Activated T-cell treated with anti-CD3 and anti-CD28 coated beads, Interleukin-2, amount 50 U/mL, for 24 hours (primary cell): ENCODE data around the gene GINS1.

Experiments used
- DNase-seq: peaks from one replicate; pipeline ENCODE4 v3.0.0-alpha.2; 2020
- H3K27ac Mint-ChIP-seq: 2 replicates; pipeline ENCODE4 v1.8.0; 2020; ENCODE audit warnings: mild to moderate bottlenecking, mixed read lengths
- H3K27me3 Mint-ChIP-seq: 2 replicates; pipeline ENCODE4 v1.8.0; 2020; ENCODE audit warnings: mixed read lengths
- H3K36me3 Mint-ChIP-seq: 2 replicates; pipeline ENCODE4 v1.8.0; 2020; ENCODE audit warnings: low read depth, mixed read lengths
- H3K4me1 Mint-ChIP-seq: 2 replicates; pipeline ENCODE4 v1.8.0; 2020; ENCODE audit warnings: low read depth, mixed read lengths
- H3K4me3 Mint-ChIP-seq: 2 replicates; pipeline ENCODE4 v1.8.0; 2020; ENCODE audit warnings: mild to moderate bottlenecking, moderate library complexity, mixed read lengths
- H3K9me3 Mint-ChIP-seq: 2 replicates; pipeline ENCODE4 v1.8.0; 2020; ENCODE audit warnings: mixed read lengths

The GINS1 gene

GRCh38 chr20:25378189-25378883 is 29.1 kb upstream of the GINS1 start:
- no peaks in the 10 kb centered on the region for H3K27me3 Mint-ChIP-seq
- peaks cover 18% of the 10 kb centered on the region for H3K4me1 Mint-ChIP-seq
- no peak overlapping the region for H3K4me3 Mint-ChIP-seq
- no peak overlapping the region for H3K27ac Mint-ChIP-seq
- H3K36me3 Mint-ChIP-seq, result peaks cover 39% of the 10 kb centered on the region
- no peak for DNase-seq
- no peaks in the 10 kb centered on the region for H3K9me3 Mint-ChIP-seq

GRCh38 chr20:25378884-25379733 is 28.4 kb upstream of the GINS1 start:
- Mint-ChIP-seq H3K27me3 (no peaks in the 10 kb centered on the region), H3K36me3 (peaks cover 33% of the 10 kb centered on the region), H3K9me3 (no peaks in the 10 kb centered on the region), H3K4me3 (no peak overlapping the region), H3K27ac (no peak overlapping the region), H3K4me1 (peaks cover 16% of the 10 kb centered on the region)
- no peak for DNase-seq

GRCh38 chr20:25380945-25381614 is 26.4 kb upstream of the GINS1 start:
- H3K4me1 Mint-ChIP-seq, result peaks cover 12% of the 10 kb centered on the region
- peaks cover 26% of the 10 kb centered on the region for H3K36me3 Mint-ChIP-seq
- no peaks in the 10 kb centered on the region for H3K27me3 Mint-ChIP-seq
- no peak overlapping the region for H3K27ac Mint-ChIP-seq
- DNase-seq, result no peak
- H3K9me3 Mint-ChIP-seq, result no peaks in the 10 kb centered on the region
- no peak overlapping the region for H3K4me3 Mint-ChIP-seq

GRCh38 chr20:25382704-25383370 is 24.6 kb upstream of the GINS1 start:
- Mint-ChIP-seq H3K27ac (no peak overlapping the region), H3K36me3 (peaks cover 29% of the 10 kb centered on the region), H3K27me3 (no peaks in the 10 kb centered on the region), H3K9me3 (no peaks in the 10 kb centered on the region), H3K4me1 (peaks cover 15% of the 10 kb centered on the region), H3K4me3 (no peak overlapping the region)
- no peak for DNase-seq

GRCh38 chr20:25389401-25389857 is 18.0 kb upstream of the GINS1 start:
- no peaks in the 10 kb centered on the region for H3K9me3 Mint-ChIP-seq
- H3K36me3 Mint-ChIP-seq, result peaks cover 17% of the 10 kb centered on the region
- H3K27ac Mint-ChIP-seq, result peak overlapping the region; percentile 76
- DNase-seq, result no peak
- peaks cover 19% of the 10 kb centered on the region for H3K4me1 Mint-ChIP-seq
- no peaks in the 10 kb centered on the region for H3K27me3 Mint-ChIP-seq
- peak overlapping the region; percentile 83 for H3K4me3 Mint-ChIP-seq

GRCh38 chr20:25389858-25390537 is 17.5 kb upstream of the GINS1 start:
- DNase-seq, result peak; percentile 58
- Mint-ChIP-seq H3K4me3 (peak overlapping the region; percentile 83), H3K27ac (peak overlapping the region; percentile 76), H3K4me1 (peaks cover 19% of the 10 kb centered on the region), H3K36me3 (peaks cover 14% of the 10 kb centered on the region), H3K9me3 (no peaks in the 10 kb centered on the region), H3K27me3 (no peaks in the 10 kb centered on the region)

GRCh38 chr20:25390538-25391528 is 16.6 kb upstream of the GINS1 start, which contains the start of gene ABHD12:
Gene ABHD12 (minus strand): TSS chr20:25390835. CDS start chr20:25390703, 132 bp downstream.
- peak within 1 kb of the TSS; percentile 87 for H3K4me3 Mint-ChIP-seq
- peaks cover 14% of the 10 kb centered on the region for H3K36me3 Mint-ChIP-seq
- no peaks in the 10 kb centered on the region for H3K9me3 Mint-ChIP-seq
- no peaks in the 10 kb centered on the region for H3K27me3 Mint-ChIP-seq
- peak; percentile 95 for DNase-seq
- H3K4me1 Mint-ChIP-seq, result peaks cover 19% of the 10 kb centered on the region
- peak within 1 kb of the TSS; percentile 92 for H3K27ac Mint-ChIP-seq

GRCh38 chr20:25394276-25394675 is 13.2 kb upstream of the GINS1 start:
- no peak overlapping the region for H3K4me3 Mint-ChIP-seq
- peaks cover 2% of the 10 kb centered on the region for H3K36me3 Mint-ChIP-seq
- H3K4me1 Mint-ChIP-seq, result peaks cover 8% of the 10 kb centered on the region
- H3K27me3 Mint-ChIP-seq, result no peaks in the 10 kb centered on the region
- DNase-seq, result no peak
- no peak overlapping the region for H3K27ac Mint-ChIP-seq
- no peaks in the 10 kb centered on the region for H3K9me3 Mint-ChIP-seq

GRCh38 chr20:25394996-25395395 is 12.5 kb upstream of the GINS1 start:
- H3K4me3 Mint-ChIP-seq, result no peak overlapping the region
- peaks cover 4% of the 10 kb centered on the region for H3K4me1 Mint-ChIP-seq
- no peaks in the 10 kb centered on the region for H3K36me3 Mint-ChIP-seq
- H3K27me3 Mint-ChIP-seq, result no peaks in the 10 kb centered on the region
- no peaks in the 10 kb centered on the region for H3K9me3 Mint-ChIP-seq
- no peak overlapping the region for H3K27ac Mint-ChIP-seq
- DNase-seq, result no peak

- Mint-ChIP-seq H3K27me3 (no peaks in the 10 kb centered on the region), H3K4me1 (no peaks in the 10 kb centered on the region), H3K36me3 (no peaks in the 10 kb centered on the region), H3K4me3 (no peak overlapping the region), H3K27ac (no peak overlapping the region), H3K9me3 (no peaks in the 10 kb centered on the region)
- no peak for DNase-seq
Observed at GRCh38 chr20:25397096-25397495, 10.4 kb upstream of the GINS1 start.

GRCh38 chr20:25397821-25398220 is 9.7 kb upstream of the GINS1 start:
- Mint-ChIP-seq H3K4me1 (no peaks in the 10 kb centered on the region), H3K36me3 (no peaks in the 10 kb centered on the region), H3K27ac (no peak overlapping the region), H3K9me3 (peaks cover 5% of the 10 kb centered on the region), H3K4me3 (no peak overlapping the region), H3K27me3 (no peaks in the 10 kb centered on the region)
- no peak for DNase-seq

GRCh38 chr20:25398376-25399036 is 9.0 kb upstream of the GINS1 start:
- Mint-ChIP-seq H3K4me1 (no peaks in the 10 kb centered on the region), H3K9me3 (peaks cover 9% of the 10 kb centered on the region), H3K27ac (no peak overlapping the region), H3K4me3 (no peak overlapping the region), H3K36me3 (no peaks in the 10 kb centered on the region), H3K27me3 (no peaks in the 10 kb centered on the region)
- no peak for DNase-seq
